22Rv1 (cell line): ENCODE data around the gene PRPH.

Source experiments
- CTCF ChIP-seq: fragments of 450-650 bp; IDR thresholded peaks from 2 replicates; pipeline ENCODE4 v1.5.1; 2017; ENCODE audit warnings: mild to moderate bottlenecking
- ZFX ChIP-seq: fragments of 450-650 bp; IDR thresholded peaks from 2 replicates; pipeline ENCODE4 v1.6.1; 2017; ENCODE audit warnings: antibody characterized with exemption, borderline replicate concordance

GRCh38 chr12:49264873-49265792, 29.8 kb upstream of the PRPH start, which contains the start of gene TUBA1C:
- TF ChIP-seq CTCF, result no peak
- TF ChIP-seq ZFX, result no peak
